Muscle layer of duodenum (tissue), 2 donors: Measurements from ENCODE around the gene CASQ1.

Experiments
- H3K27ac ChIP-seq: one replicate; pipeline ENCODE4 v1.7.0; 2013; ENCODE audit warnings: mild to moderate bottlenecking, low read length
- H3K27me3 ChIP-seq: one replicate; pipeline ENCODE4 v1.7.0; 2013; ENCODE audit warnings: low read depth, mild to moderate bottlenecking, control low read depth, low read length
- H3K36me3 ChIP-seq, 2 donors: one replicate each; pipeline ENCODE4 v1.7.0; 2013; ENCODE audit warnings: low read length in 2 of 2, control low read depth in 1 of 2, mild to moderate bottlenecking in 1 of 2; ENCODE audit not compliant: insufficient read depth in 2 of 2, control insufficient read depth in 1 of 2
- H3K4me1 ChIP-seq, 2 donors: one replicate each; pipeline ENCODE4 v1.7.0; 2013; ENCODE audit warnings: low read length in 2 of 2, mild to moderate bottlenecking in 2 of 2, control low read depth in 1 of 2, moderate library complexity in 1 of 2; ENCODE audit not compliant: insufficient read depth in 2 of 2, control insufficient read depth in 1 of 2
- H3K4me3 ChIP-seq, 2 donors: one replicate each; pipeline ENCODE4 v1.7.0; 2013; ENCODE audit warnings: low read length in 2 of 2, low read depth in 1 of 2, mild to moderate bottlenecking in 1 of 2
- H3K9me3 ChIP-seq, 2 donors: one replicate each; pipeline ENCODE4 v1.7.0; 2013; ENCODE audit warnings: low read length in 2 of 2, control low read depth in 1 of 2, mild to moderate bottlenecking in 1 of 2; ENCODE audit not compliant: control insufficient read depth in 1 of 2
- donor health status: healthy.

The CASQ1 gene

GRCh38 chr1:160168609-160169369, 21.6 kb upstream of the CASQ1 start:
- Histone ChIP-seq H3K9me3 (no peaks in the 10 kb centered on the region), H3K4me3 (no peak overlapping the region), H3K27ac (no peak overlapping the region), H3K27me3 (no peaks in the 10 kb centered on the region), H3K36me3 (no peaks in the 10 kb centered on the region), H3K4me1 (no peaks in the 10 kb centered on the region)

DNA sequence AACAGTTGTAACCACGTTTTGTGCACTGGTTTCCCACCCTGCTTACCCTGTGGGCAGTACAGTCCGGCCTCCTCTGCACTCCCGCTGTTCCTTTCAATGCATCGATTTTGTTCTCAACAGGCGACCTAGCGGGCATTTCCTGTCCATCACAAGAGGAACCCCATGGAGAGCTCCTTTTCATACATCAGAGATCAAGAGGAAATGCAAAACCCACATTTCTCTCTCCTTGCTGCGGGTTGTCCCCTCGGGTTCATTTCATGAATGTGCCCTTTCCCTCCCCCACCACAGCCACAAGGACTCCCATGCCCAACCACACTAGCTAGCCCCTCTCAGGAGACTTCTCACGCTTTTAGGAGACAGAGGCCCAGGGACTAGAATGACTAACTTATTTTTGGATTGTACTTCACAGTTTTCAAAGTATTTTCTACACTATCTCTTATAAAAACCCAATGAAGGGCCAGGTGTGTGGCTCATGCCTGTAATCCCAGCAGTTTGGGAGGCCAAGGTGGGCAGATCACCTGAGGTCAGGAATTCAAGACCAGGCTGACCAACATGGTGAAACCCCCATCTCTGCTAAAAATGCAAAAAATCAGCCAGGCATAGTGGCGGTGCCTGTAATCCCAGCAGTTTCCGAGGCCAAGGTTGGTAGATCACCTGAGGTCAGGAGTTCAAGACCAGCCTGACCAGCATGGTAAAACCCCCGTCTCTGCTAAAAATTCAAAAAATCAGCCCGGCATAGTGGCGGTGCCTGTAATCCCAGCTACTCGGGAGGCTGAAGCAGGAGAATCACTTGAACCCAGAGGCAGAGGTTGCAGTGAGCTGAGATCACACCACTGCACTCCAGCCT, 20.6 kb upstream of the CASQ1 start:
- Histone ChIP-seq H3K27ac (no peak overlapping the region), H3K4me3 (no peak overlapping the region), H3K27me3 (no peaks in the 10 kb centered on the region), H3K4me1 (no peaks in the 10 kb centered on the region), H3K36me3 (no peaks in the 10 kb centered on the region), H3K9me3 (no peaks in the 10 kb centered on the region)

GRCh38 chr1:160171354-160171753, 19.0 kb upstream of the CASQ1 start:
- H3K36me3 ChIP-seq: no peaks in the 10 kb centered on the region
- H3K27ac ChIP-seq: no peak overlapping the region
- no peaks in the 10 kb centered on the region for H3K9me3 ChIP-seq
- H3K4me1 ChIP-seq: peaks cover 0 to 4% of the 10 kb centered on the region in 2 donors
- H3K27me3 ChIP-seq: no peaks in the 10 kb centered on the region
- H3K4me3 ChIP-seq: no peak overlapping the region

DNA sequence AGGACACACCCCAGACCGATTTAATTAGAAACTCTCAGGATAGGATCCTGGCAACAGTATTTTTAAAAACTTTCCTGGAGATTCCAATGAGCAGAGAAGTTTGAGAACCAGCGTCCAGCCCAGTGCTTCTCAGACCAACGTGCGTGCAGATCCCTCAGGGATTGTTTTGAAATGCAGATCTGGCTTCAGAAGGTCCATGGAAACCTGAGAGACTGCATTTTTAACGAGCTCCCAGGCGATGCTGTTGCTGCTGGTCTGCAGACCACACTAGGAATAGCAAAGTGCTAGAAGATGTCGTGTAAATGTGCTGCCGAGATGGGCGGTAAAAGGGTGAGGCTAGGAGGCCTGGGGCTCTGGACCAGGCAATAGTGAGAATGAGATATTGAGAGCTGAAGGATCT, 18.4 kb upstream of the CASQ1 start:
- H3K4me1 ChIP-seq: peaks cover 0 to 4% of the 10 kb centered on the region in 2 donors
- no peaks in the 10 kb centered on the region for H3K36me3 ChIP-seq
- H3K4me3 ChIP-seq: no peak overlapping the region
- no peak overlapping the region for H3K27ac ChIP-seq
- H3K9me3 ChIP-seq: no peaks in the 10 kb centered on the region
- H3K27me3 ChIP-seq: no peaks in the 10 kb centered on the region

- H3K4me3 ChIP-seq: no peak overlapping the region
- no peak overlapping the region for H3K27ac ChIP-seq
- H3K27me3 ChIP-seq: no peaks in the 10 kb centered on the region
- H3K9me3 ChIP-seq: no peaks in the 10 kb centered on the region
- peaks cover 0 to 4% of the 10 kb centered on the region in 2 donors for H3K4me1 ChIP-seq
- H3K36me3 ChIP-seq: no peaks in the 10 kb centered on the region
Measured at GRCh38 chr1:160177231-160177630, 13.1 kb upstream of the CASQ1 start.

DNA sequence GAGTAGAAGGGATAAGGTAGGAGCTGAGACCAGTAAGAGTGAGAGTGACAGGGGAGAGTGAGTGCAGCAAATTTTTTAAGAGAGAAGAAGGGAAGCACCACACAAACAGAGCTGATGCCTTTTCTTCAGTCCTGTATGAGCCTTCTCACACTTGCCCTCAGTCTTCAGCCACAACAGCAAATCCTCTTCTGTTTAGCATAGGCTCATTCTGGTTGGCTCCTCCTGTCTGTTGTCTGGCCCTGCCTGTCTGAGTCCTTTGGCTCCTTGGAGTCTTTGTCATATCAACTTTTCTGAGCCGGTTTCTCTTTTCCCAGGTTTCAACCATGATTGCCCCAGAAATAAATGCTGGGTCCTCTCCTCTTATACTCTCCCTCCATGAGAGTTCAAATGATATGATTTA, 12.7 kb upstream of the CASQ1 start:
- H3K27me3 ChIP-seq: no peaks in the 10 kb centered on the region
- H3K27ac ChIP-seq: no peak overlapping the region
- no peaks in the 10 kb centered on the region for H3K36me3 ChIP-seq
- H3K9me3 ChIP-seq: no peaks in the 10 kb centered on the region
- no peak overlapping the region for H3K4me3 ChIP-seq
- H3K4me1 ChIP-seq: peaks cover 0 to 4% of the 10 kb centered on the region in 2 donors

DNA sequence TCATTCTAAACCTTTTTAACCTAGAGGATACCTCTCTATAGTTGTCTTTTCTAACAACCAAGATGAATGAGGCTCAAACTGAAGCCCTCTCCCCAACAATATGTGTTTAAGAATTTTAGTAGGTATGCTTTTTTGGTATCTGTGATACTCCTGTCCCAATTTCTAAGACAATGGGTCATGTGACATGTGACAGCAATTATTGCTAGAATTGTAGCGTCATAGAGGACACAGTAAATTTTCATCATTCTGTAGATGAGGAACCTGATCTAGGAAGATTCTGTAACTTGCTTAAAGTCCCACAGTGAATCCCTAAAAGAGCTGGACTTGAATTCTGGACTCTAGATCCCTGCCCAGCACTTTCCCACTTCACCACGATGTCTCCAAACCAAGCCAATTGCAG, 11.6 kb upstream of the CASQ1 start:
- H3K9me3 ChIP-seq: no peaks in the 10 kb centered on the region
- H3K36me3 ChIP-seq: no peaks in the 10 kb centered on the region
- no peak overlapping the region for H3K4me3 ChIP-seq
- no peaks in the 10 kb centered on the region for H3K27me3 ChIP-seq
- H3K4me1 ChIP-seq: peaks cover 0 to 4% of the 10 kb centered on the region in 2 donors
- H3K27ac ChIP-seq: no peak overlapping the region

GRCh38 chr1:160179336-160179735, 11.0 kb upstream of the CASQ1 start:
- peaks cover 0 to 4% of the 10 kb centered on the region in 2 donors for H3K4me1 ChIP-seq
- H3K36me3 ChIP-seq: no peaks in the 10 kb centered on the region
- H3K4me3 ChIP-seq: no peak overlapping the region
- no peaks in the 10 kb centered on the region for H3K9me3 ChIP-seq
- no peak overlapping the region for H3K27ac ChIP-seq
- no peaks in the 10 kb centered on the region for H3K27me3 ChIP-seq

- peaks cover 4 to 24% of the 10 kb centered on the region in 2 donors for H3K4me1 ChIP-seq
- no peak overlapping the region for H3K27ac ChIP-seq
- no peak overlapping the region for H3K4me3 ChIP-seq
- no peaks in the 10 kb centered on the region for H3K36me3 ChIP-seq
- no peaks in the 10 kb centered on the region for H3K9me3 ChIP-seq
- no peaks in the 10 kb centered on the region for H3K27me3 ChIP-seq
Measured at GRCh38 chr1:160186246-160186645, 4.1 kb upstream of the CASQ1 start.

GRCh38 chr1:160186729-160187128, 3.6 kb upstream of the CASQ1 start:
- Histone ChIP-seq H3K4me3 (no peak overlapping the region), H3K27ac (no peak overlapping the region), H3K9me3 (no peaks in the 10 kb centered on the region), H3K27me3 (no peaks in the 10 kb centered on the region), H3K4me1 (peaks cover 4 to 26% of the 10 kb centered on the region in 2 donors), H3K36me3 (no peaks in the 10 kb centered on the region)

DNA sequence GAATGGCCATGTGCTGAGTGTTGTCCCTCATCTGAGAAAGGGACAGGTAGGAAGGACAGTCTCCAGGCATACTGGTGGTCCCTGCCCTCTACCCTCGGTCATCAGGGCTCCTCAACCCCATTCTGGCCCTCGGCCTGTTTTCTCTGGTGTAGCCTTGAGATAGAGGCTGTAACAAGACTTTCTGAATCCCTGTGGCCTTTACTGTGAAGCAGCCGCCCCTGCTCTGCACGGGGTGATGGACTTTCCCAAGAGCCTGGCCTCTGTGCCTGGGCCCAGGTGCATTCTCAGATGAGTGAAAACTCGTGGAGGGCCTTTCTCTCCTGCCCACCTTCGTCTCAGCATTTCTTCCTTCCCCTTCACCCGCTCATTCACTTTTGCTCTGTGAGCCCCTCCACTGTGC, 3.0 kb upstream of the CASQ1 start:
- Histone ChIP-seq H3K9me3 (no peaks in the 10 kb centered on the region), H3K4me1 (peaks cover 4 to 27% of the 10 kb centered on the region in 2 donors)

More for the DNA sequence above, 3.0 kb upstream of the CASQ1 start:
- no peak overlapping the region for H3K4me3 ChIP-seq
- no peak overlapping the region for H3K27ac ChIP-seq
- H3K36me3 ChIP-seq: no peaks in the 10 kb centered on the region
- H3K27me3 ChIP-seq: no peaks in the 10 kb centered on the region
